SK-N-MC (cell line): ENCODE measurements around the gene ME1.
A peak's percentile ranks its signal among the peaks of the same experiment; 100 is the strongest.

ENCODE experiments used
- DNase-seq: peaks from one replicate; pipeline ENCODE4 v3.0.0-alpha.2; 2011; ENCODE audit warnings: low read depth, low spot score
- H3K27ac ChIP-seq: fragments of 200-600 bp; sonication (generic); 2 replicates; pipeline ENCODE4 v1.5.1; 2016; ENCODE audit warnings: mixed run types
- H3K36me3 ChIP-seq: fragments of 200-600 bp; sonication (generic); 2 replicates; pipeline ENCODE4 v1.6.1; 2017; ENCODE audit warnings: antibody characterized with exemption, low read length, mixed read lengths; ENCODE audit not compliant: insufficient read depth
- H3K4me3 ChIP-seq: fragments of 200-600 bp; sonication (generic); 2 replicates; pipeline ENCODE4 v1.5.1; 2016
- H3K9ac ChIP-seq: fragments of 200-600 bp; sonication (generic); 2 replicates; pipeline ENCODE4 v1.8.0; 2017; ENCODE audit warnings: mixed run types, mixed read lengths; ENCODE audit not compliant: insufficient read length
- H3K9me3 ChIP-seq: fragments of 200-600 bp; sonication (generic); 2 replicates; pipeline ENCODE4 v1.6.1; 2017; ENCODE audit warnings: low read depth, mild to moderate bottlenecking, antibody characterized with exemption, low read length, moderate library complexity, mixed read lengths
- EZH2 ChIP-seq: fragments of 200-600 bp; sonication (generic); IDR thresholded peaks from one replicate; pipeline ENCODE4 v1.6.1; 2017; ENCODE audit warnings: antibody characterized with exemption
- FOXP2 ChIP-seq: optimal IDR thresholded peaks from 2 replicates; pipeline ENCODE3; 2011; ENCODE audit warnings: mild to moderate bottlenecking, moderate library complexity; ENCODE audit not compliant: insufficient read depth; ENCODE audit errors: extremely low read length, control extremely low read depth
- POLR2AphosphoS5 ChIP-seq: IDR thresholded peaks from 2 replicates; pipeline ENCODE4 v1.6.1; 2012; ENCODE audit warnings: mild to moderate bottlenecking, low read depth, low read length, borderline replicate concordance

The ME1 gene

GRCh38 chr6:83443516-83443915, 12.7 kb upstream of the ME1 start:
- no peaks in the 10 kb centered on the region for H3K9me3 ChIP-seq
- no peak for DNase-seq
- TF ChIP-seq FOXP2 = no peak
- no peak for TF ChIP-seq POLR2AphosphoS5
- no peak for TF ChIP-seq EZH2
- no peaks in the 10 kb centered on the region for H3K36me3 ChIP-seq
- H3K27ac ChIP-seq = no peak overlapping the region
- no peak overlapping the region for H3K4me3 ChIP-seq
- no peak overlapping the region for H3K9ac ChIP-seq

GRCh38 chr6:83442752-83443151, 11.9 kb upstream of the ME1 start:
- Histone ChIP-seq H3K9ac (no peak overlapping the region), H3K36me3 (no peaks in the 10 kb centered on the region), H3K9me3 (no peaks in the 10 kb centered on the region), H3K27ac (no peak overlapping the region), H3K4me3 (no peak overlapping the region)
- TF ChIP-seq EZH2 = no peak
- TF ChIP-seq FOXP2 = no peak
- no peak for TF ChIP-seq POLR2AphosphoS5
- DNase-seq = peak; percentile 37

GRCh38 chr6:83439201-83439600, 8.3 kb upstream of the ME1 start:
- Histone ChIP-seq H3K36me3 (no peaks in the 10 kb centered on the region), H3K4me3 (no peak overlapping the region), H3K9me3 (no peaks in the 10 kb centered on the region), H3K27ac (no peak overlapping the region), H3K9ac (no peak overlapping the region)
- no peak for DNase-seq
- TF ChIP-seq EZH2 = no peak
- TF ChIP-seq FOXP2 = no peak
- no peak for TF ChIP-seq POLR2AphosphoS5

- Histone ChIP-seq H3K36me3 (no peaks in the 10 kb centered on the region), H3K27ac (no peak overlapping the region), H3K9me3 (no peaks in the 10 kb centered on the region), H3K4me3 (no peak overlapping the region), H3K9ac (no peak overlapping the region)
- DNase-seq = no peak
- TF ChIP-seq FOXP2 = no peak
- no peak for TF ChIP-seq POLR2AphosphoS5
- no peak for TF ChIP-seq EZH2
These were observed 5.8 kb upstream of the ME1 start for GRCh38 chr6:83436674-83437073.

GRCh38 chr6:83433177-83433576, 2.3 kb upstream of the ME1 start:
- no peak for TF ChIP-seq FOXP2
- TF ChIP-seq POLR2AphosphoS5 = no peak
- no peak for TF ChIP-seq EZH2
- no peak overlapping the region for H3K4me3 ChIP-seq
- peak overlapping the region; percentile 39 for H3K27ac ChIP-seq
- H3K36me3 ChIP-seq = no peaks in the 10 kb centered on the region
- peak overlapping the region; percentile 61 for H3K9ac ChIP-seq
- no peak for DNase-seq
- no peaks in the 10 kb centered on the region for H3K9me3 ChIP-seq

- no peak for DNase-seq
- Histone ChIP-seq H3K4me3 (no peak overlapping the region), H3K36me3 (no peaks in the 10 kb centered on the region), H3K9me3 (no peaks in the 10 kb centered on the region), H3K27ac (peak overlapping the region; percentile 39), H3K9ac (peak overlapping the region; percentile 61)
- TF ChIP-seq FOXP2 (no peak), POLR2AphosphoS5 (no peak), EZH2 (no peak)
These were observed 1.8 kb upstream of the ME1 start for GRCh38 chr6:83432636-83433035.

GRCh38 chr6:83431545-83432155, 799 bp upstream of the ME1 start:
- DNase-seq = no peak
- H3K9me3 ChIP-seq = no peaks in the 10 kb centered on the region
- H3K4me3 ChIP-seq = peak overlapping the region; percentile 75
- H3K36me3 ChIP-seq = no peaks in the 10 kb centered on the region
- peak overlapping the region; percentile 78 for H3K9ac ChIP-seq
- peak overlapping the region; percentile 39 for H3K27ac ChIP-seq
- TF ChIP-seq POLR2AphosphoS5 (no peak), FOXP2 (no peak), EZH2 (no peak)

- peaks cover 14% of the 10 kb centered on the region for H3K36me3 ChIP-seq
- peaks cover under 1% of the 10 kb centered on the region; the same call in 1 of the 2 replicates for H3K9me3 ChIP-seq
- no peak for TF ChIP-seq POLR2AphosphoS5
- no peak for TF ChIP-seq EZH2
- TF ChIP-seq FOXP2 = no peak
- no peak for DNase-seq
- H3K9ac ChIP-seq = peak overlapping the region; percentile 78
- peak overlapping the region; percentile 75 for H3K4me3 ChIP-seq
- H3K27ac ChIP-seq = peak overlapping the region; percentile 3; the same call in 1 of the 2 replicates
These were observed 817 bp downstream of the ME1 start for GRCh38 chr6:83429857-83430610.
